Subcutaneous adipose tissue (tissue), 4 donors: ENCODE data around the gene CALB2. TPM values are rescaled to one million over a fixed set of nuclear protein-coding genes. Genes with fewer than 3 reads are reported as not detected.

Experiments
- total RNA-seq, 4 donors: library from RNA; depleted of rRNA; stranded (reverse); fragments of >200 nt; gene quantifications; one replicate each; pipeline ENCODE4 v1.1.0, GENCODE V29; 2016

Gene CALB2
- total RNA-seq, 4 donors from 2014 or later, result 58.5 to 297 (median 87.3) TPM

Other genes starting within 250 kb of the CALB2 start
- gene HYDIN, start 128.0 kb upstream of the CALB2 start, total RNA-seq, result 1 to 10 TPM in 1 of 4 donors, under 1 TPM in 2, not detected in 1; 0.33 to 1.5 (median 0.44) TPM
- 10 to 100 TPM; 18.3 to 34.2 (median 24.9) TPM for gene CMTR2, start 69.3 kb upstream of the CALB2 start, total RNA-seq
- not detected for gene TLE7, start 83.3 kb downstream of the CALB2 start, total RNA-seq
- gene ZNF23, start 103.5 kb downstream of the CALB2 start, total RNA-seq, result 10 to 100 TPM in 3 of 4 donors, 1 to 10 TPM in 1; 8.5 to 19.0 (median 13.5) TPM
- gene ZNF19, start 130.6 kb downstream of the CALB2 start, total RNA-seq, result 10 to 100 TPM in 3 of 4 donors, 1 to 10 TPM in 1; 2.9 to 22.7 (median 19.4) TPM
- gene CHST4, start 167.7 kb downstream of the CALB2 start, total RNA-seq, result 1 to 10 TPM in 1 of 4 donors, under 1 TPM in 1, not detected in 2; 0.34 to 2.2 TPM
- gene TAT, start 218.4 kb downstream of the CALB2 start, total RNA-seq, result 1 to 10 TPM in 1 of 4 donors, under 1 TPM in 2, not detected in 1; 0.17 to 1.5 (median 0.75) TPM